Measurements from ENCODE around the gene NAV1.
A peak's percentile ranks its signal among the peaks of the same experiment; 100 is the strongest.

NAV1 gene

DNA sequence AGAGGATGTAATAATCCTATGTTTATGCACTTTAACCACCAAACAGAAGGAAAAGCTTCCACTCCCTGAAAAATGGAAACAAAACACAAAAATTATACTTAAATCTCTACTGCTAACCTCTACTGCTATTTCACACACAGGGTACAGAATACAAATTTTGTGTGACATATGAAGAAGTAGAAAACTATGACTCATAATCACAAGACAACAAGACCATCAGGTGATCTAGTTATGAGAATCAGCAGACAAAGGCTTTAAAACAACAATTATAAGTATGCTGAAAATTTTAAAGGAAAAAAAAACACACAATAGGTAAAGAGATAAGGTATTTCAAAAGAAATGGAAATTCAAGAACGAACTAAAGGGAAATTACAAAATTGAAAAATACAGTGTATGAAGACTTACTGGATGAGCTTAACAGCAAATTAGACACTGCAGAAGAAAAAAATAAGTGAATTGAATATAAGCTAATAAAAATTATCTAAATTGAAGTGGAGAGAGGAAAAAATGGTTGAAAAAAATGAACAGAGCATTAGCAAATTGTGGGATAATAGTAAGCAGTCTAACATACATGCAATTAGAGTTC, 13.6 kb upstream of the NAV1 start:
- DNase-seq = no peak

DNA sequence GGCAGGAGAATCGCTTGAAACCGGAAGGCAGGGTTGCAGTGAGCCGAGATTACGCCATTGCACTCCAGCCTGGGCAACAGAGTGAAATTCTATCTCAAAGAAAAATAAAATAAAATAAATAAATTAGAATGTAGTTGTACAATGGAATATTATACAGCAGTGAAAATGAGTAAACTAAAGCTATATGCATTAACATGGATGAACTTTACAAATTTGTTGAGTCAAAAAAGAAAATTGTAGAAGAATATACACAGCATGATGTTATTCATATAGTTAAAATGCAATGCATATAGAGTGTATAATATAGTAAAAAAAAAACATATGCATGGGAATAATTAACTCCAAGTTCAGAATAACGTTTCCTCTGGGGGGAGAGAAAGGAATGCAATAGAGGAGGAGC, 11.0 kb upstream of the NAV1 start:
- DNase-seq = no peak

DNA sequence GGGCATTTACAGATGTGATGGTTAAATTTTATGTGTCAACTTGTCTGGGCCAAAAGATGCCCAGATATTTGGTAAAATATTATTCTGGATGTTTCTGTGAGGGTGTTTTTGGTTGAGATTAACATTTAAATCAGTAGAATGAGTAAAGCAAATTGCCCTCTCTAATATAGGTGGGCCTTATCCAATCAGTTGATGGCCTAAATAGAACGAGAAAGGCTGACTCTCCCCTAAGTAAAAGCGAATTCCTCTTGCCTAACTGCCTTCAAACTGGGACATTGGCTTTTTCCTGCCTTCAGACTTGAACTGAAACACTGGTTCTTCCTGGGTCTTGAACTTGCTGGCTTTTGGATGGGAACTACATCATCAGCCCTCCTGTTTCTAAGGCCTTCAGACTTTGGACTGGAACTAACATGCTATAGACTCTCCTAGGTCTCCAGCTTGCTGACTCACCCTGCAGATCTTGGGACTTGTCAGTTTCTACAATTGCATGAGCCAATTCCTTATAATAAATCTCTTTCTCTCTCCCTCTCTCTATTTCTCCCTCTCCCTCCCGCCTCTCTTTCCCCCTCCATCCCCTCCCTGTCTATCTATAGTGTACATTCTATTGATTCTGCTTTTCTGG, 10.2 kb upstream of the NAV1 start:
- no peak for DNase-seq

DNA sequence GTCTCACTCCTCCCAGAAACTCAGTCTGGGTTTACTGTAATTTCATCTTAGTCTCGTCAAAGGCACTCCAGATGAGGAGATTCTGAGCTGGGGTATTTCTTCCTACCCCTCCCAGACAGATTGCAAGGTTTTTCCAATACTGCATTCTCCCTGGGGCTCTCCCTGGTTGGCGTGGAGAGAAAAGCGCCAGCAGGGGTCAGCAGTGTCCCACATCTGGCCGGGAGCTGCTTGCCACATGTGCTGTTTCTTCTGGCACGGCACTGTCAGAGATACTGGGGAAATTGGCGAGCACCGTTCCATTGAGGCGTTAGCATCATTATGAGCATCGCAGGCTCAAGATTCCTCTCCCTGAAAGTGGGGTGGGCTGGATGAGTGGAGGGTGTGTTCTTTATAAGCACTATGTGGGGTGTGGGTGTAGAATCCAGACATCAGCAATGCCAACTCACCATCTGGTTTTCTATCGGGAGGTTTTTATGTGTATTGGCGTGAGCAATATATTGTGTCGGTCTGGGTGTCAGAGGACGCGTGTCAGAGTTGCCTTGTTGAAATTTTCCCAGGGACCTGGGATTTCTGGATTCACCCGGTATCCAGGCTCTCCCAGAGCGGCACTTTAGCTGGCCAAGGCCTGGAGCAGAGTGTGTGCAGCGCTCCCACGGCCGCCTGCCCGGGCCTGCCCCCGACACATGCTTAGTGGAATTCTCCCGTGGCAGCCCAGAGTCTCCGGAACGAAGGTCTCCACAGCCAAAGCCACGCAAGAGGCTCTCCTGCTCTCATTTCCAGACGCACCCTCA, 8.0 kb upstream of the NAV1 start:
- peak; percentile 73 for DNase-seq

DNA sequence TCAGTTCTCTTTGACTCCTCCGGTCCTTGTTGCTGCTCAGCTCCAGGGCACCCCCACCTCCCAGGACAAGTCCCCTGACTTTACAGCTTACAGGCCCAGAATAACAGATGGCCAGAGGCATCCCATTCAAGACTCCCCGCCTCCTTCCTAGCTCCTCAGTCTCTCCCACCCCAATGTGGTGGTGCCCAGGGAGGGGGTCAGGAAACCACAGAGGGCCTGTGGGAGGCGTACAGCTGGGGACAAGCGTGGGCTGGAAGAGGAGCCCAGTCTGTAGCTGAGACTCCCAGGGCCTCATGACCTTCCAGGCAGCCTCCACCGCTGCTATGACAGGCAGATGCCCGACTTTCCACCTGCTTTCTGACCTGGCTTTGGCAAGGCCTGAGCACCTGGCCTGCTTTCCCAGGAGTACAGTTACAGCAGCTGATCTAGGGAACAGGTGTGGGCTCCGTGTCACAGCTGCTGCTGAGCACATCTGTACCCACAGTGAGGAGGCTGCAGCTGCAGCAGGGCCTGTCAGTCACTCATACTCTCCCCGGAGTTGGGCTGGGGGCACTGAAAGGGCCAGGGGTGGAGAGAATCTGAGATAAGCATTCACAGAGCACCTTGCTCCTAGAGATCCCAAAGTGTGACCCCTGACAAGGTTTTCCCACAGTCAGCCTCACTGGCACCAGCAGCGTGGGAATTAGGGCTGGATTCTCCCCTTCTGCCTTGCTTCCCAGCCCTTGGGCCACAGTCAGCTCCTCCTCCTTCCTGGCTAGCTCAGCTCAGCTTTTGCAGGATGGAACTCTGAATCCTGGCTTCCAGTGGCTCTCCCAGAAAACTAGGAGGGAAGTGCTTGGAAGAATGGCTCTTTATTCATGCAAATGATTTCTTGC, 7.1 kb upstream of the NAV1 start:
- DNase-seq = peak; percentile 90

DNA sequence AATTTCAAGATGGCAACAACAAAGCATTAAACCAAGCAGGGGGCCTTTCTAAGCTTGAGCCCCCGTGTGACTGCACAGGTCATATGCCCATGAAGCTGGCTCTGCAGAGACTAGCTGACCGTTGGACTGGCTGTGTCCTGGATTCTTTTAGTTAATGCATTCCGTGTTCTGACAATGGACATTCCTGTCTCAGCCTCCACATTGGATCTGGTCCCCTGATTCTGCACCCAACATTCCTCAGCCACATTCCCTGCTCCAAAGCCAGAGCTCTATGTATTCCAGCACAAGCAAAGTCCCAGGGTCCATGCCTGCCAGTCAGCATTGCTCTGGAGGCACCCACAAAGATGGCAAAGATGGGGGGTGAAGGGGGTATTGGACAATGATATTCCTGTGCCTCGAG, 5.1 kb upstream of the NAV1 start:
- DNase-seq = no peak

DNA sequence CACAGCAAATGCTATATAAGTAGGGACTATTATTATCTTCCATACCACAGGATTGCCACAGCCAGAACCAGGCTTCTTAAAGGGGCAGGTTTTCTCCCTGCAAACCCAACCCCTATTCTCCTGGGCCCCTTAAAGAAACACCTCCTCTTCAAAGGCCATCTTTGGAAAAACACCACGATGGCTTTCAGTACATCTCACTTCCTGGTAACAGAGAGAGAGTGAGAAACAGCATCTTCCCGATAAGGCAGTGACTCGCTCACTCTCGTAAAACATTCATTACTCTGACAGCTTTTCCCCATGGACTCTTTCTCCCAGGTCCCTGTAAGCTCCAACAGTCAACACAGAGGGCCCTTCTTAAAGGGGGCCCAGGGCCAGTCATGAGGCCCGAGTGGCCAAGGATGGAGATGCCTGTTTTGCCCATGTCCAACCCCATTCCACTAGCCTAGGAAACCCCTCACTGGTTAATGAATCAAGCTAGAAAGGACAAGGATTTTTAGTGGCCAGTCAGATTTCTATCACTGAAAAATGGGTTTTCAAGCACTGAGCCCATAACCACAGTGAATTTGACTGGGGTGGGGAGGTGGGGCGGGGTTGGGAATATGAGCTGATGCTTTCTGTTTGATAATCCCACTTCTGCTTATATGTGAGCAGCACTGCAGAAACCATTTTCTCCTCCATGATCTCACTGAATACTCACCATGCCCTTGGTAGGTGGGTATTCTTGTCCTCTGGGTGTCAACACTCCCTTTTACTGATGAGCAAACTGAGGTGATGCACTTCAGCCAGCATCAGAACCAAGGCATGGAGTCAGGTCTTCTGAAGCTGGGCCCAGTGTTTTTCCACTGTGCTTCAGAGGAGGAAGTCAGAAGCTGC, 3.6 kb upstream of the NAV1 start:
- no peak for DNase-seq

DNA sequence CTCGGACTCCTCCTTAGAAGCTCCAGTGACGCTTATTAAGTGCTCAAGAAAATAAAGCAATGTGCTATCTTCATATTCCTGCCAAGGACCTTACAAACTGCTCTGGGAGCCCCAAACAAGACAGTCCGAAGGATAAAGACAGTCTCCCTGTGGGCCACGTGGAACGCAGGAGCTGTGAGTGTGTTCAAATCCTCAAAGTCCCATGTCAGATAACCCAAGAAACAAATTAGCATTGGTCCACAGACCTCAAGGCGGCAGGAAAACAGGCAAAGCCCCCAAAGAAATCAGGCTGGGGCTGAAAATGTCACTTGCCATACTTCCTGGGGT, 3.0 kb upstream of the NAV1 start:
- DNase-seq = no peak

DNA sequence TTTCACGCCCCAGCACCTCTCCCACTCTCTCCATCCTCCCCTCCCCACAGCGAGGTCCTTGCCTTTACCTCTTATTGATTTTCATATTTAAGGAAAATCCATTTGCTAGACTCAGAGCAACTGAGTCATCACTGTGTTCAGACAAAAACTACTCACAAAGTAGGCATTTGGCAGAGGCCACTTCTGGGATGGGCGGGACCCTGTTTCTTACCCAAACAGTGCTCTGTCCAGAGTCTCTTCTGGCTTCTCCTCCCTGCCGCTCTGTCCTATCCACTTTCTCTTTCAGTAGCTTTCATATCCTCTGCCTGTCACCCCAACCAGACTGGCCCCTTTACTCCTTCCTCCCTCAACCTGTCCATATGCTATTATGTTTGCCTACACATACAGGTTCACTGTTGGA, 2.4 kb upstream of the NAV1 start:
- DNase-seq = no peak

DNA sequence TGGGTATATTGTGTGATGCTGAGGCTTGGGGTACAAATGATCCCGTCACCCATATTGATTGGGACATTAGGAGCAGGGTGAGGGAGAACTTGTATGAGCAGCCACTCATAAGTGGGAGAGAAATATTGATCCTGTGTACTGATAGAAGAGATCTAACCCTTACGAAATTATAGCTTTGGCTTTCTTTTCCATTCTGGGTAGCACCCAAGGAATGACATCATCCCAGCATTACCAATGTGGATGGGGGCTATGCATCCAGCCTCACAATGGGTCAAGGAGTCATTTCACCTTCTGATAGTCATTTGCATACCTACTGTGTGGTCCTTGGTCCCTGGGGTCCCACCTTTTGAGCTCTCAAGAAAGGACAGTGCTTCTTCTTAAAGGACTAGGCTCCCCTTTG, 1.9 kb upstream of the NAV1 start:
- DNase-seq = no peak

DNA sequence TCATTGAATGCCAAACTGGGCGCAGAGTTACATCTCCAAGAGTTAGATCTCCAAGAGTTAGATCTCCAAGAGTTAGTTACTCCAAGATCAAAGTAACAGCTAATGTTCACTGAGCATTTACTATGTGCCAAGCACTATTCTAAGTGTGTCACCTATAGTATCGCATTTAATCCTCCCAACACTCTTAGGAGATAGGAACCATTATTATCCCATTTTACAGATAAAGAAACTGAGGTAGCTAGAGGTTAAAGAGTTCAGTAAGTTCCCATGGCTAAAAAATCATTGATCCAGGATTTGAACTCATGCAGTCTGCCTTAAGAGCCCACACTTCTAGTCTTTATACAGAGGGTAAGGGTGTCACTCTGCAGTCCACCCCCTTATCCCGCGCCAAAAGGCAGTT, 1.5 kb upstream of the NAV1 start:
- no peak for DNase-seq

DNA sequence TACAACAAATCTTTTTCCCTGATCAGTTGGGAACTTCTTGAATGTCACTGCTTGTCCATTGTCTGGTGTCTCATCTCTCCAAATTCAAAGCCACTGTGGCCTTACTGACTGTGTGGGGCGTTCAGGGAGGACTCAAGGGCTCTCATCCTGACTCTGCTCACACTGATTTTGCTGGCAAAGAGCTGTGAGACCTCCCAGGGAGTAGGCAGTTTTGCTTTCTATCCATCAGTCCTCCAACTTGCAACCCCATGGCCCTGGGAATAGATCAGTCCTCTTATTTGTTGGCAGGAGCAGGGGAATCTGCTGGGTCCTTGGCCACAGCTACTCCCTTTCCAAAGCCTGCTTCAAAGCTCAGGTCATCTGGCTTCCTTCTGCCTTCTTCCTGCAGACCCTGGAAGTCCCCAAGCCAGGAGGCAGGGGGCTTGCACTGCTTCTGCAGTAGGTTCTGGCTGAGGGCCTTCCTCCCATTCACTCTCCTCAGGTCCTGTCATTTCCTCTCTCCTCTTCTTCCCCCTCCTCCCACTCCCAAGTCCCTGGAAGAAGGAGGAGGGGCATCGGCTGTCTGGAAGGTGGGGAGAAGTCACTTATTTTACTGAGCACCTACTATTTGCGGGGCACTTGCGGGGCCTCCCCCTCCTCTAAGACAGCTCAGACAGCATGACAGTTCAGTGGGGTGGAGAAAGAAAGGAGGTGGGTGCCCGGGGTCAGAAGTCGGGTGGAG, 876 bp upstream of the NAV1 start:
- DNase-seq = no peak

DNA sequence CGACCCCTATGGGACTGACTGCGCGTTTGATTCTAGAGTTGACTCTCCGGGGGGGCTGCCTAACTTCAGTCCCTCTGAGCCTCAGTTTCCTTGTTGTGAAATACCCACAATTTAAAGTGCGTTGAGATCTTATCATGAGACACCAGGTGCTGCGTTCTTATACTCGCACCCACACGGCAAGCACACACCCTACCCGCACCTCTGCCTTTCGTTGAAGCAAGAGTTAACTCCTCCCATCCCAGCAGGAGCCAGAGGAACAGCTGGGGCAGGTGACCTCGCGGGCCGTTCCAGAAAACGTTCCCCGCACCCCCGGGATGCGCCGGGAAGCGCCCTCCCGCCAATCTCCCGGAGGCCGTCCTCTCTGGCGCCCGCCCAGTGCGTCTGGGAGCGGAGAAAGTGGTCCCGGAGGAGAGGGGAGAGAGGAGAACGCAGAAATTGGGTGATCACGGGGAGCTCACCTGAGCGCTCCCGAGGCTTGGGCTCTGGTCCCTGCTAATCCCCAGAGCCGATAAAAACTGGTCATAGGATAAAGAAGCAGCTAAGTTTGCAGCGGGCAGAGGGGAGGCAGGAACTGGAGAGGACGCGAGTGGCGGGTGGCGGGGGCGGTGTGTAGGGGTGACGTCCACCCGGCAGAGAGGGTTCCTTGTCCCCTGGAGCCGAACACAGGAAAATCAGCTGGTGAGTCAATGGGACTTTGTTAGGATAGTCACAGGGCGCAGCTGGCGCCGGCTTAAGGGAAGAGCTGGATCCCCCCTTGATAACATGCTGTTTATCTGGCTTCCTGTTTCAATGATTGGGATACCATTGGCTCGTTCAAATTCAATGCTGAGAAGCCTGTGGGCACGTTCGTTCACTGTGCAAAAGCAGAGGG, 869 bp downstream of the NAV1 start:
- peak; percentile 82 for DNase-seq

DNA sequence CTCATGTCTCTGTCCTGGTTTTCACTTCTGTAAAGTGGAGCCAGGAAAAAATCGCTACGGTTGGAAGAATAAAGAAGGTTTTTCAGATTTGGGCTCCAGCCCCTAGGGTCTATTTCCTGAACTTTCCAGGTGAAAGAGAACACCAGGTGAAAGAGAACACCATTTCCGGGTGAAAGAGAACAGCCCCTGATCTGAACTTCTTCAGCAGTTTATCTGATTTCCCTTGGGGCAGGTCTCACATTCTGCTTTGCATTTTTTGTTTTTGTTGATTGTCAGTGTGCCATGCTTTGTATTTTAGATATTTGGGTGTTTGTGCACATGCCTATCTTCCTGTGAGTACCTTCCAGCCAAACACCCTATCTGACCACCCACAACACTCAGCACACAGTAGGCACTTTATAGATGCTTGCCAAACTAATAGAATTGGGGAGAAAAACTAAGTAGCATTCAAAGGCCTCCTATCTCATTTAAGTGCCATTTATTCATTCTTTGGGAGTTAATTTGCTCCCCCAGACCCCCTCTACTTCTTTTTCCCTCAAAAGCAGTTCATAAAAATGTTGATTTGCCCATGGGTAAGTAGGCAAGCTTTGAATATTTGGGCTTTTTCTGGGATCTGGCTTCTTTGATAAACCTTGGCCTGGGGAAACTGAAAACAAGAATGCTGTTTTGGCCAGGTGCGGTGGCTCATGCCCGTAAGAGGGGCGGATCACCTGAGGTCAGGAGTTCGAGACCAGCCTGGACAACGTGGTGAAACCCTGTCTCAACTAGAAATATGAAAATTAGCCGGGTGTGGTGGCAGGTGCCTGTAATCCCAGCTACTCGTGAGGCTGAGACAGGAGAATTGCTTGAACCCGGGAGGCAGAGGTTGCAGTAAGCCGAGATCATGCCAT, 2.2 kb downstream of the NAV1 start:
- DNase-seq = peak; percentile 76

DNA sequence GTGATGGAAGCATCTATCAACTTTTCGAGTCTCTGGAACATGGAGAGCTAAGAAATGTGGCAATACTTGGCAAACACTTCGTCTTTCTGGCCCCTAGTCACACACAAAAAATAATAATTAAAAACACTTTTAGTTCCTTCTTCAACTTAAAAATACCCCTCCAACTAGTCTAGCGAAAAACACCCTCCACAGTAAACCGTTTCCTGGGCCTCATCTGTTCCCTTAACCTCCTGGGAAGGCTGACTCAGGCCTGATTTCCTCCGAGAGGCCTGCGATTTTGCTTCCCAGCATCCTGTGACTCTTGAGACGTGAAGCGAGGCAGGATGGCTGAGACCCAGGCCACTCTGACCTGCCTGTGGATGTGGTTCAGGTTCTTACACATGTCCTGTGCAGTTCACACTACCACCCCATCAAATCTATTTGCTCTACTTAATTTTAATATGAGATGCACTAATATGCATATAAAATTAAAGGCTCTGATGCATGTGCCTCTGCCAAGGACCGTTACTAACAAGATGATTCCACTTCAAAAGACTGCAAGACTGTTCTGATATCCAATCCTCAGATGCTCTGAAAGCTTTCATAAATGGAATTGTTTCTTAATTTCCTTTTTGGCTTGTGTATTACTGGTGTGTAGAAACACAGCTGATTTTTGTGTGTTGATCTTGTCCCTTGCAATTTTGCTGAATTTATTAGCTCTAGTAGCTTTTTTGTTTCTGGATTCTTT, 3.5 kb downstream of the NAV1 start:
- DNase-seq = peak; percentile 52

DNA sequence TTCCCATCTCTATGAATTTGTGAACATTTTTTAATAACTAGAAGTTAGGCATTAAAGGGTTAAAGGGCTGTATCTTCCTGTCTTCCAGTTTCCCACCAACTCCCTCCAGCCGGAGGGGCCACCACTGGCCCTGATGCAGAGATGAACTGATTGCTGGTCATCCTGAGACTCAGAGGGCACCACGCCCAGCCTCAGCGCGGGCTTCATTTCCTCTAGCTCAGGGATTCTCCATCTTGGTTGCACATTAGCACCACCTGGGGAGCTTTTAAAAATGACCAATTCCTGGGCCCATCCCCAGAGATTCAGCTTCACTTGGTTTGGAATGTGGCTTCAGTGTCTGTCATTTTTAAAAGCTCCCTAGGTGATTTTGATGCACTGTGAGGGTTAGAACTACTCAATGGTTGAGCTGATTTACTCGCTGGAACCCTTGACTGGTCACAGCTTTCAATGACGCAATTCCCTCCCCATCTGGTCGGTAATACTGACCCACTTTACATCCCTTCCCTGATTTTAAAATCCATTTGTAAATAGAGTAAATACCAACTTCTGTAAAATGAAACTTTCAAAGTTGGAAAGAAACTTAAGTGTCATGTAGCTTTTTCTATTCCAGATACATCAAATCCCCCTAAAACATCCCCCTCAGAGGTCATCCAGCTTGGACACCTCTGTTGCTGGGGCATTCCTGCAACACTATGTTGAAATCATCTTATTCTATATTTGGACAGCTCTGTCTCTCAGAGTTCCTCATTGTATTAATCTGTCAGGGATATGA, 5.1 kb downstream of the NAV1 start:
- no peak for DNase-seq

DNA sequence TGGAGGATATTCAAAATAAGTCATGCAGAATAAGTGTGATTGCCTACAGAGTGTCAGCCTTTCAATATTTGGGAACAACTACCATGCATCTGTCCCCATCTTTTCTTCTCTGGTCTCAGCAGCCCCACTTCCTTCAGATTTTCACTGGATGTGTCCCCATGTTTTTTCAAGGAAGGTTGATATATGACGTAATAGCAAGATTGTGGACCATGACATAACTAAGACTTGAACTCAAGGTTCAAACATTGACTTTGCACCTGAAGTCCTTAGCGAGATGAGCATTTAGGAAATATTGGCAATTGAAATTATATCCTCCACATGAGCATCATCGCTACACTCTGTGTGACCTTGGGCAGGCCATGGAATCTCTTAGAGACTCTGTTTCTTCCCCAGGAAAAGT, 5.8 kb downstream of the NAV1 start:
- no peak for DNase-seq

DNA sequence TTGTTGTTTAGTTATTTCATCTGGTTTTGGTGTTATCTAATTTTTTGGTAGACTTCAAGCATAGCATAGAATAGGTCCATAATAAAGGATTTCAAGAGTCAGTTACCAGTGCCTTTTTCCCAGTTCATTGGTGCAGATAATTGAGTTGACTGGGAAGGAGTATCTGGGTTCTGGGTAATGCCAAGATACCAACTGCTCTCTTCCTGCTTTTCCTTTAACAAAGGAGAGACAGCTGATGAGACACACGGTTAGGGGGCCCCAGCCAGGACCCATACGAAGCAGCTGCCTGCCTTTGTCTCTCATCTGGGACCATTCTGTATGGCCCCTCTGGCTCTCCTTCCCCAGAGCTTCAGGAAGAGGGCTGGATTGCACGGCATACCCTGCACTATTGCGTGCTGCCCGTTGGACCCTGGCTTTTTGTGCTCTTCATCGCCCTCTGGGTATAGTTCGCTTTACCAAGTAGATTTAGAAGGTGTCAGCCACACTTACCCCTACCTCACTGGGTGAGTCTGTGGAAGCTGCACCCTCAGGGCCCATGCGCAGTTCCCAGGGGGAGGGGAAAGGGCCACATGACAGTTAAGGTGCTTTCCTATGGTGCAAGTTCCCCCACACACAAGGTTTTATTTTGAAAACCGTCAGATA, 7.0 kb downstream of the NAV1 start:
- peak; percentile 43 for DNase-seq

Data from NCI-H2171 treated with DMSO at 0.1 percent for 48 hours (cell line).